C4-2B (cell line): ENCODE results near the gene CTNNA2.

Experiments
- CTCF ChIP-seq: fragments of 450-650 bp; conservative IDR thresholded peaks from 2 replicates; pipeline ENCODE4 v1.5.1; 2017; ENCODE audit warnings: mild to moderate bottlenecking
- ZFX ChIP-seq: fragments of 450-650 bp; IDR thresholded peaks from 2 replicates; pipeline ENCODE4 v1.6.1; 2017

- no peak for TF ChIP-seq CTCF
- TF ChIP-seq ZFX = no peak
Observed at GRCh38 chr2:79830501-79830900, 317.6 kb downstream of the CTNNA2 start.
